Effector memory CD4-positive, alpha-beta T cell (primary cell): Measurements from ENCODE around the gene CBS.

Experiments used
- DNase-seq, 3 donors: peaks; one replicate each; pipeline ENCODE4 v3.0.0-alpha.2; 2020
- H3K27ac ChIP-seq: 2 replicates; pipeline ENCODE4 v1.7.0; 2013; ENCODE audit warnings: mild to moderate bottlenecking, low read length, moderate library complexity; ENCODE audit not compliant: insufficient read depth, poor library complexity, severe bottlenecking
- H3K27me3 ChIP-seq: replicated peaks from 2 replicates; pipeline ENCODE4 v1.7.0; 2013; ENCODE audit warnings: mild to moderate bottlenecking, low read length; ENCODE audit not compliant: insufficient read depth, control insufficient read depth, poor library complexity, severe bottlenecking
- H3K36me3 ChIP-seq: 2 replicates; pipeline ENCODE4 v1.7.0; 2013; ENCODE audit warnings: mild to moderate bottlenecking, low read length, moderate library complexity; ENCODE audit not compliant: control insufficient read depth, insufficient read depth
- H3K4me1 ChIP-seq: 2 replicates; pipeline ENCODE4 v1.7.0; 2013; ENCODE audit warnings: low read length, mild to moderate bottlenecking; ENCODE audit not compliant: control insufficient read depth, insufficient read depth, poor library complexity, severe bottlenecking
- H3K4me3 ChIP-seq: 2 replicates; pipeline ENCODE4 v1.7.0; 2013; ENCODE audit warnings: low read length, low read depth, mild to moderate bottlenecking; ENCODE audit not compliant: insufficient read depth, poor library complexity, severe bottlenecking
- H3K9me3 ChIP-seq: 2 replicates; pipeline ENCODE4 v1.7.0; 2013; ENCODE audit warnings: mild to moderate bottlenecking, low read length, moderate library complexity; ENCODE audit not compliant: control insufficient read depth

Gene CBS

DNA sequence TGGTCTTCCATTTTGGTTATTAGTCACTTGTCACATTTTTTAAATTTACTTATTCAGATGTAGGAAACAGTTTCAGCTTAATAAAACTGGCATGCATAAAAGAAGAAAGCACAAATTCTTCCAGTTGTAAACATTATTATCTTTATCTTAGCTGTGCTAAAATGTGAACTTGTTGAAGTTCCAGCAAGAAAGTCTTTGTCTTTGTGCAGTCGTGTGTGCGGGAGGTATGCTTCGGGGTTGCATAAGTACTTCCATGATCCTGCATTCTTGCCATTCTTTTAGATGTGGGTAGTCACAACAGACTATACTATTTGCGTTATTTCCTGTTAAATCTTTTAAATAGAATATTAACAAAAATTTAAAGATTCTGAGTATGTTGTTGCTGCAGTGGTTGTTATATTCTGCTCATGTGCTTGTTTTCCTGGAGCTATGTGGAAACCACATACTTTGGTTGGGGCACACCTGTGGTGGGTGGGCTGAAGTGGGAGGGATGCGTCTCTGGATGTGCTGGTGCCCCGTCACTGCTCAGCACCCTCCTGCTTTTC, 49.9 kb downstream of the CBS start:
- H3K27ac ChIP-seq = no peak overlapping the region
- no peak for DNase-seq
- no peaks in the 10 kb centered on the region for H3K27me3 ChIP-seq
- H3K4me3 ChIP-seq = no peak overlapping the region
- H3K36me3 ChIP-seq = peaks cover 48% of the 10 kb centered on the region
- no peaks in the 10 kb centered on the region for H3K4me1 ChIP-seq
- H3K9me3 ChIP-seq = no peaks in the 10 kb centered on the region

- no peak for DNase-seq
- Histone ChIP-seq H3K4me3 (no peak overlapping the region), H3K4me1 (no peaks in the 10 kb centered on the region), H3K36me3 (peaks cover 49% of the 10 kb centered on the region), H3K9me3 (no peaks in the 10 kb centered on the region), H3K27ac (no peak overlapping the region), H3K27me3 (no peaks in the 10 kb centered on the region)
Measured at GRCh38 chr21:43024439-43025136, 51.0 kb downstream of the CBS start.

DNA sequence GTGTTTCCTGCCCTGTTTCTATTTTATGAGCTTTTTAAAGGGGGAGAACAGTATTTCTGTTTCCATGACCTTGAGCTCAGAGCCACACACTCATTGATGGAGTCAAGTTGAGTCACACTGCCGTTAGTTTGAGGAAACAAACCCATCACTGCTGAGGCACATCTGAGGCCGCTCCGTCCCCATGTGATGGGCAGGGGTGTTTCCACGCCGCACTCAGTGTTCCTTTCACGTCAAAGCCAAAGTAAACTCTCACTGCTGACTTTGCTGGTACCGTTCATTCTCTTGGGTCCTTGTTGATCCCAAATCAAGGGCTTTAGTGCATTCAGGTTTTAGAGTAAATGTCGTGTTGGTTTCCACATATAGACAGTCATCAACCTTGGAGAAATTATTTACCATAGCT, 52.5 kb downstream of the CBS start:
- Histone ChIP-seq H3K27me3 (no peaks in the 10 kb centered on the region), H3K36me3 (peaks cover 38% of the 10 kb centered on the region)

GRCh38 chr21:43021756-43022600, 53.7 kb downstream of the CBS start:
- no peak overlapping the region for H3K27ac ChIP-seq
- DNase-seq = no peak
- no peaks in the 10 kb centered on the region for H3K9me3 ChIP-seq
- no peak overlapping the region for H3K4me3 ChIP-seq
- no peaks in the 10 kb centered on the region for H3K27me3 ChIP-seq
- no peaks in the 10 kb centered on the region for H3K4me1 ChIP-seq
- peaks cover 43% of the 10 kb centered on the region for H3K36me3 ChIP-seq

More for the DNA sequence above, 52.5 kb downstream of the CBS start:
- Histone ChIP-seq H3K4me1 (no peaks in the 10 kb centered on the region), H3K27ac (no peak overlapping the region), H3K9me3 (no peaks in the 10 kb centered on the region), H3K4me3 (no peak overlapping the region)
- DNase-seq = no peak

DNA sequence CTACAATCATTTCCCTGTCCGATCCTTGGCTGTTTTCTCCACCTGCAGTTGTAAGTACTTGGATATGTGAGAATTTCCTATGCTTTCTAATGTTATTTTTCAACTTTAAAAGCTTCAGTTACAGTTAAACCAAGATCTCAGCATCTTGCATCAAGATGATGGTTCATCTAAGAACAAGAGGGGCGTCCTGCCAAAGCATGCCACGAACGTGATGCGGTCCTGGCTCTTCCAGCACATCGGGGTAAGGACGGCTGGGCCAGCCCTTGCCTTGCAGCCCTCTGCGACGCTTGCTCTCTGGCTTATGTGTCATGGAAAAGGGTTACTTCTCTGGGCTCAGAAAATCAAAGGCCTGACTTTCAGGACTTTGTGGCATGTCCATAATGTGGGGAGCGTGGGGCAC, 54.4 kb downstream of the CBS start:
- peaks cover 49% of the 10 kb centered on the region for H3K36me3 ChIP-seq
- no peak overlapping the region for H3K4me3 ChIP-seq
- DNase-seq = no peak

GRCh38 chr21:43020771-43021170, 54.9 kb downstream of the CBS start:
- Histone ChIP-seq H3K36me3 (peaks cover 52% of the 10 kb centered on the region), H3K27ac (no peak overlapping the region), H3K27me3 (no peaks in the 10 kb centered on the region), H3K4me1 (no peaks in the 10 kb centered on the region), H3K4me3 (no peak overlapping the region), H3K9me3 (no peaks in the 10 kb centered on the region)
- DNase-seq = no peak

More for the DNA sequence above, 54.4 kb downstream of the CBS start:
- no peaks in the 10 kb centered on the region for H3K4me1 ChIP-seq
- no peaks in the 10 kb centered on the region for H3K9me3 ChIP-seq
- no peak overlapping the region for H3K27ac ChIP-seq
- no peaks in the 10 kb centered on the region for H3K27me3 ChIP-seq

DNA sequence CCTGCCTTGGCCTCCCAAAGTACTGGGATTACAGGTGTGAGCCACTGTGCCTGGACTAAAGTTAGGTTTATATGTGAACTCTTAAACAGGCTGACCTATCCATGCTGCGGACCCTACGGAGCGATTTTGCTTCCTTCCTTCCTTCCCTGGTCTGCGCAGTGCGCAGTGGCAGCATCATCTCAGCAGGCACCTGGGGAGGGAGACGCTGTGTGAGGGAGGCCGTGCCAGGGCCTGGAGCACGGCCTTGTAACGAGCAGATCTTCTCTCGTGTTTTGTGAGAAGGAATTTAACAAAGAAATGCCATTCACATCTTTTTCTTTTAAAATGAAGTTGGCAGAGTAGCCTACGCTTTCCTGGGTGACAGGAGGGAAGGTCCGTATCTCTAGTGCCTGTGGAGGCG, 55.5 kb downstream of the CBS start:
- peaks cover 51% of the 10 kb centered on the region for H3K36me3 ChIP-seq
- no peaks in the 10 kb centered on the region for H3K4me1 ChIP-seq
- no peaks in the 10 kb centered on the region for H3K27me3 ChIP-seq
- DNase-seq = no peak
- H3K27ac ChIP-seq = no peak overlapping the region
- H3K4me3 ChIP-seq = no peak overlapping the region
- H3K9me3 ChIP-seq = no peaks in the 10 kb centered on the region

- no peak for DNase-seq
- Histone ChIP-seq H3K36me3 (peaks cover 46% of the 10 kb centered on the region), H3K4me1 (no peaks in the 10 kb centered on the region), H3K4me3 (no peak overlapping the region), H3K27me3 (no peaks in the 10 kb centered on the region), H3K27ac (no peak overlapping the region), H3K9me3 (no peaks in the 10 kb centered on the region)
Measured at GRCh38 chr21:43018519-43018918, 57.1 kb downstream of the CBS start.

GRCh38 chr21:43016728-43017127, 58.9 kb downstream of the CBS start:
- no peak overlapping the region for H3K4me3 ChIP-seq
- H3K36me3 ChIP-seq = peaks cover 48% of the 10 kb centered on the region
- H3K9me3 ChIP-seq = no peaks in the 10 kb centered on the region
- H3K4me1 ChIP-seq = no peaks in the 10 kb centered on the region
- no peak overlapping the region for H3K27ac ChIP-seq
- no peak for DNase-seq
- H3K27me3 ChIP-seq = no peaks in the 10 kb centered on the region
